Measurements from ENCODE around the gene SCTR.

SCTR gene

GRCh38 chr2:119487434-119488244 lies 36.6 kb downstream of the SCTR start:
- TF ChIP-seq CTCF (IDR thresholded peaks at IDR 0.05; ENCODE audit: extremely low read depth, insufficient read depth, missing control alignments), result no peak
- in situ Hi-C loops (cut with MboI; ENCODE audit: low pct_unique_long_range_greater_than_20kb, low sequenced_read_pairs, unreplicated experiment), result no loop called here
- DNase-seq (ENCODE audit: low spot score), result no peak

GRCh38 chr2:119486886-119487285 lies 37.4 kb downstream of the SCTR start:
- no peak for TF ChIP-seq CTCF (IDR thresholded peaks at IDR 0.05; ENCODE audit: extremely low read depth, insufficient read depth, missing control alignments)
- in situ Hi-C loops (cut with MboI; ENCODE audit: low pct_unique_long_range_greater_than_20kb, low sequenced_read_pairs, unreplicated experiment), result no loop called here
- no peak for DNase-seq (ENCODE audit: low spot score)

- in situ Hi-C loops (cut with MboI; ENCODE audit: low pct_unique_long_range_greater_than_20kb, low sequenced_read_pairs, unreplicated experiment), result no loop called here
- TF ChIP-seq CTCF (IDR thresholded peaks at IDR 0.05; ENCODE audit: extremely low read depth, insufficient read depth, missing control alignments), result no peak
- no peak for DNase-seq (ENCODE audit: low spot score)
Observed at GRCh38 chr2:119486196-119486827, 38.0 kb downstream of the SCTR start.

GRCh38 chr2:119485336-119486110 lies 38.8 kb downstream of the SCTR start:
- in situ Hi-C loops (cut with MboI; ENCODE audit: low pct_unique_long_range_greater_than_20kb, low sequenced_read_pairs, unreplicated experiment), result no loop called here
- no peak for TF ChIP-seq CTCF (IDR thresholded peaks at IDR 0.05; ENCODE audit: extremely low read depth, insufficient read depth, missing control alignments)
- no peak for DNase-seq (ENCODE audit: low spot score)

GRCh38 chr2:119484834-119485233 lies 39.4 kb downstream of the SCTR start:
- no peak for DNase-seq (ENCODE audit: low spot score)
- in situ Hi-C loops (cut with MboI; ENCODE audit: low pct_unique_long_range_greater_than_20kb, low sequenced_read_pairs, unreplicated experiment), result no loop called here
- no peak for TF ChIP-seq CTCF (IDR thresholded peaks at IDR 0.05; ENCODE audit: extremely low read depth, insufficient read depth, missing control alignments)

GRCh38 chr2:119483896-119484718 lies 40.2 kb downstream of the SCTR start:
- in situ Hi-C loops (cut with MboI; ENCODE audit: low pct_unique_long_range_greater_than_20kb, low sequenced_read_pairs, unreplicated experiment), result no loop called here
- no peak for TF ChIP-seq CTCF (IDR thresholded peaks at IDR 0.05; ENCODE audit: extremely low read depth, insufficient read depth, missing control alignments)
- DNase-seq (ENCODE audit: low spot score), result no peak
